Coronary artery (tissue), 2 donors: Measurements from ENCODE around the gene CCNI.

Experiments
- DNase-seq: peaks from one replicate; pipeline ENCODE4 v3.0.0-alpha.2; 2017; ENCODE audit warnings: low spot score
- H3K27ac ChIP-seq, 2 donors: fragments of 200-600 bp; sonication (generic); one replicate each; pipeline ENCODE4 v1.5.1; 2016 to 2019
- H3K4me3 ChIP-seq: fragments of 200-600 bp; sonication (generic); 2 replicates; pipeline ENCODE4 v1.5.1; 2016; ENCODE audit warnings: mild to moderate bottlenecking, moderate library complexity
- TF ChIP-seq, protein P1 (sequence below): fragments of 200-600 bp; sonication (generic); IDR thresholded peaks from one replicate; pipeline ENCODE4 v1.5.1; 2019; ENCODE audit warnings: antibody characterized with exemption

Gene CCNI

GRCh38 chr4:77117721-77118120, 41.9 kb upstream of the CCNI start:
- Histone ChIP-seq H3K27ac (no peak overlapping the region), H3K4me3 (no peak overlapping the region)
- DNase-seq, result no peak
- TF ChIP-seq, protein P1, sequence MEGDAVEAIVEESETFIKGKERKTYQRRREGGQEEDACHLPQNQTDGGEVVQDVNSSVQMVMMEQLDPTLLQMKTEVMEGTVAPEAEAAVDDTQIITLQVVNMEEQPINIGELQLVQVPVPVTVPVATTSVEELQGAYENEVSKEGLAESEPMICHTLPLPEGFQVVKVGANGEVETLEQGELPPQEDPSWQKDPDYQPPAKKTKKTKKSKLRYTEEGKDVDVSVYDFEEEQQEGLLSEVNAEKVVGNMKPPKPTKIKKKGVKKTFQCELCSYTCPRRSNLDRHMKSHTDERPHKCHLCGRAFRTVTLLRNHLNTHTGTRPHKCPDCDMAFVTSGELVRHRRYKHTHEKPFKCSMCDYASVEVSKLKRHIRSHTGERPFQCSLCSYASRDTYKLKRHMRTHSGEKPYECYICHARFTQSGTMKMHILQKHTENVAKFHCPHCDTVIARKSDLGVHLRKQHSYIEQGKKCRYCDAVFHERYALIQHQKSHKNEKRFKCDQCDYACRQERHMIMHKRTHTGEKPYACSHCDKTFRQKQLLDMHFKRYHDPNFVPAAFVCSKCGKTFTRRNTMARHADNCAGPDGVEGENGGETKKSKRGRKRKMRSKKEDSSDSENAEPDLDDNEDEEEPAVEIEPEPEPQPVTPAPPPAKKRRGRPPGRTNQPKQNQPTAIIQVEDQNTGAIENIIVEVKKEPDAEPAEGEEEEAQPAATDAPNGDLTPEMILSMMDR, result no peak

- TF ChIP-seq, protein P1, result no peak
- Histone ChIP-seq H3K4me3 (no peak overlapping the region), H3K27ac (no peak overlapping the region)
- DNase-seq, result no peak
These were observed 37.3 kb upstream of the CCNI start for GRCh38 chr4:77113069-77113468.

DNA sequence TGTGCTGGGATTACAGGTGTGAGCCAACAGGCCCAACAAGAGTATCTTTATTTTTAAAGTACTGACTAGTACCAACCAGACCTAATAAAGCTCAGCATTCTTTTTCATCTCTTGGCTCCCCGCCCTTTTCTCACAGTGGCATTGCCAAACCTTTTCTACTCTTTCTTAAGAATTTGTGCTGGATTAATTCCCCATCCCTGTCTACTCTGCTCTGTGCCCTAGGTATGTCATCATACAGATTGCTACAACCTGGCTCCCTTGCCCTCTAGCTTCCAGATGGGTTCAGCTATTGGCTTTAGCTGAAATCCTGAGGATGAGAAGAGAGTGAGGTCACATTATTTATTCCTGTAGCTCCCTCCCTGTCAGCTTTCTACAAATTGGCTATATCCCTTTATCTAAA, 34.9 kb upstream of the CCNI start:
- TF ChIP-seq, protein P1, result no peak
- DNase-seq, result no peak
- Histone ChIP-seq H3K27ac (no peak overlapping the region), H3K4me3 (no peak overlapping the region)

DNA sequence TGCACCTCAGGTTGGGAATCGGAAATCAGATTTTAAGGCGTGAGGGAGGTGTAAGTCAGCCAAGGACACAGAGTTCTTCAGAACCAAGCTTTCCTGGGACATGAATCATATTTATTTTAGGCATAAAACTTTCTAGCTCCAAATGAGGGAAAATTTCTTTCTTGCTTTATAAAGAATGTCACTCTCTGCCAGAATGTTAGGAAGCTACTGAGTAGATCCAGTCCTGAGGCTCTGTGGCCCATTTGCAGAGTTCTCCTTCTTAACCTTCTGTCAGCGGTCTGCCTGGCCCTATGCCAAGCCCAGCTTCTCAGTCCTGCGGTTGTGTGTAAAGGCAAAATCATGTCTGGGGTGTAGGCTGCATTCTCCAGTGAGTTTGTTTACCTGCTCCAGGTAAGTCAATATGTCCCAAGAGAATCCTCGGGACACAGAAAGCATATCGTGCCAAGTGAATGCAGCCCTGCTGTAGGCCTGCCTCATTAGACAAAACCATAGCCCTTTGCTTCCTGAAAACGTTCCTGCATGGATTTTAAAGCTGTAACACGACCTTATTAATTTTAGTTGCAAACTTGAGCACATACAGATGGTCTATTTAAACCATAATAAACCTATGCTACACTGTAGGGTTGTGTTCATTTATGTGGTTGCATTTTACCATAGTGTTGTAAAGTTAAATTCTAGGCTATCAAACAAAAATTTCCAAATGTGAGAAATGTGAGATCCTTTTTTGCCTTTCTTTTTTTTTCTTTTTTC, 29.2 kb upstream of the CCNI start:
- TF ChIP-seq, protein P1, result no peak
- peak; percentile 86 for DNase-seq
- Histone ChIP-seq H3K4me3 (peak overlapping the region; percentile 59), H3K27ac (peak overlapping the region; percentile 56 to 87)

- Histone ChIP-seq H3K27ac (peak overlapping the region; percentile 56 to 87), H3K4me3 (peak overlapping the region; percentile 59)
- no peak for DNase-seq
- TF ChIP-seq, protein P1, result no peak
These were observed 28.6 kb upstream of the CCNI start for GRCh38 chr4:77104388-77104787.

DNA sequence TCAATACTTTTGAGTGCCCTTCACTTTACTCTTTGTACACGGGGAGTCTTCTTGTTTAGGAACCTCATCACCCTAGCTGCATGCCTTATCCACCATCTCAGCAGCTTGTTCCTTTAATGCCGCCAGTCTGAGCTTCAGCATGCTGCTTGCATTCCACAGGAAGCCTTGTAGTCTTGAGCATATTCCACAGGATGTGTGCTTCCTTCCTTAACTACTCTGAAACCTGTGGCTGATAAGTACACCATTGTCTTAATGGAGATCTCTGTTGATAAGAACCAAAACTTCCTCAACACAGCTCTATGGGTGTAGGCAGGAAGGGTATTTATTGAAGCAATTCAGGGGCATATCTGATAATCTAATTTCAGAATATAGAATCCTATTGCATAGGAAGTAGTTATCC, 24.4 kb upstream of the CCNI start:
- no peak overlapping the region for H3K27ac ChIP-seq
- no peak for DNase-seq
- no peak overlapping the region for H3K4me3 ChIP-seq
- TF ChIP-seq, protein P1, result no peak

DNA sequence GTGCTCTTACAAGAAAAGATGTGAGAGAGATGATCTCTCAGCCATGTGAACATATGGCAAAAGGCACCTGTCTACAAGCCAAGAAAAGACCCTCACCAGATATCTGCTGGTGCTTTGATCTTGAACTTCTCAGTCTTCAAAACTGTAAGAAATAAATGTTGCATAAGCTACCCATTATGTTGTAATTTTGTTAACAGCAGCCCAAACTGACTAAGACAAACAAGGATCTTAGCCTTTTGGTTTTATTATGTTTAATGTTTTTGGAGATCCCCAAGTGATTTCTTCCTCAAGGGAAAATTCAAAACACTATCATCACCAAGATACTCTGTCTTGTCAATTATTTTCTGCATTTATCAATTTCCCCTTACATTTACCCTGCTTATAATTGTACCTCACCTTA, 21.8 kb upstream of the CCNI start:
- TF ChIP-seq, protein P1, result no peak
- no peak overlapping the region for H3K4me3 ChIP-seq
- H3K27ac ChIP-seq, result no peak overlapping the region
- no peak for DNase-seq
